Activated CD4-positive, alpha-beta T cell treated with anti-CD3 and anti-CD28 coated beads for 24 hours (primary cell): ENCODE results near the gene PFKFB4.

Experiments used
- DNase-seq, 2 donors: peaks; one replicate each; pipeline ENCODE4 v3.0.0-alpha.2; 2020; ENCODE audit warnings: low read depth in 2 of 2

Gene PFKFB4

DNA sequence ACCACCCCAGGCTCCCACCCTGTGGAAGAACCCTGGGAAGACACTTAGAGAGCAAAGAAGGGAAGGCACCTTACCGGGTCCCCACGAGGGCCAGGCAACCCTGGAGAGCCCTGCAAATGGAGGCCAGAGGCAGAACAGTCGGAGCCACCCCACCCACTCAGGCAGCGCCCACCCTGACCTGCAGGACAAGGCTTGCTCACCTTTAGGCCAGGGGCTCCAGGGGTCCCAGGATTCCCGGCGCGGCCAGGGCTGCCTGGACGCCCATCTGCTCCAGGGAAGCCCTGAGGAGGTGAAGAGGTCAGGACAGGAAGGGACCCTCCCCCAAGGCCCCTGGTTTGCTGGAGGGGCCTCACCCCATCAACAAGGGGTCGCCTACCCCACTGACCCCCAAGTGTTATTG is 28.2 kb upstream of the PFKFB4 start:
- no peak for DNase-seq

DNA sequence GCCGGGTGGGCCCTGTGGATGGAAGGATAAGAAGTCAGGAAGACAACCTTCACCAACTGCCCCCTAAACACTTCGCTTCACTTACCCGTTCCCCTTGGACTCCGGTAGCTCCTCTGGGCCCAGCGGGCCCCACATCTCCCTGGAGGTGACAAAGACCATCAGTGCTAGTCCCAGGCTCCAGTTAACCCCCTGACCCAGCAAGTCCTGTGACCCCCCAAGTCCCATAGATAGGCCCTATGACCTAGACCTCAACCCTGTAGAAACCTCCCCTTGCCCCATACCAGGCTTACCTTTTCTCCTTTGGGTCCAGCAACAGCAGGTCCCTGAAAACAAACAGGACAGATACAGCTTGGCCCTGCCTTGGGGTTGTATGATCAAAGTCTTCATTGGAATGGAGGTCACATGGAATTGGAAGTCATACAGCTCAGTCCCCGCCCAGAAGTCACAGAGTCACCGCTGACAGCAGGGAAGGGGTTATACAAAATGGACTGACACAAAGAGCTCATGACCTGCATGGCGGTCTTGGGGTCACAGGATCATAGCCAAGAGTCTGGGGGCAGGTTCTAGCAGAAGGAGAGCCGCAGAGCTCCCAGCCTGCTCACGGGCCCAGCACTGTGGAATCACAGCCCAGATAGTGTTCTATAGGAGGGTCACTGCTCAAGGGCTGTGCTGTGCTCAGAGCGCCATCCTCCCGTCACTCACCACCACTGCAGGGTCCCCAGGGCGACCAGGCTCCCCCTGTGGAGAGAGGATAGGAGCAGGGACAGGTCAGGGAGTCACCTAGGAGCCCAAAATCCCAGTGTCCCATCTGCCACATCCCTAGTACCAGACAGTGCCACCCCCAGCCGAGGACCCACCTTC is 25.2 kb upstream of the PFKFB4 start:
- no peak for DNase-seq

DNA sequence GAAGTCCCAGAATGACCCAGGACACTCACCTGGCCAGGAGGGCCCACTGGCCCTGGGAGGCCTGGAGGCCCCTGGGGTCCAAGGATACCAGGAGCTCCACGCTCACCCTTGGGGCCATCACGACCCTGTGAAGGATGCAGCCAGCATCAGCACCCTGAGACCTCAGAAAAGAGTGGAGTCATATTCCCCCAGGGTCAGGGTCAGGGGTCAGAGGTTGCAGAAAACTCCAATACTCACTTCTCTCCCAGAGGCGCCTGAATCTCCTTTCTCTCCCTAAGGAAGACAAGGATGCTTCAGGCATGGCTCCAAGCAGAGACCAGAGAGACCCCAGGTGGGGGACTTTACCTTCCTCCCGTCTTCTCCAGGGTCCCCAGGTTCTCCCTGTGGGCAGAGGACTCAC is 20.0 kb upstream of the PFKFB4 start:
- no peak for DNase-seq

DNA sequence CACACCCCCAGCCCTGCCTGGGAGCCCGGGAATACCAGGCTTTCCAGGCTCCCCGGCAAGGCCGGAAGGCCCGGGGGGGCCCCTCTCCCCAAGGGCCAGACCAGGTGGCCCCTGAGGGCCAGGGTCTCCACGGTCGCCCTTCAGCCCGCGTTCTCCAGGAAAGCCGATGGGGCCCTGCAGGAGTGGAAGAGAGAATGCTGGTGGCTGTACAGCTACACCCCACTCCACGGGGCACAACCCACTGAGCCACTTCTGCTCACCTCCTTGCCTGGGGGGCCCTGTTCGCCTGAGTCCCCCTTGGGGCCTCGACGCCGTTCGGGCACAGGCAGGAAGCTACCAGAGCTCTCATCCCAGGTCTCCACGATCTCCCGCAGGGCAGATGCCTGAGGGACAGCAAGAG is 18.8 kb upstream of the PFKFB4 start:
- no peak for DNase-seq

DNA sequence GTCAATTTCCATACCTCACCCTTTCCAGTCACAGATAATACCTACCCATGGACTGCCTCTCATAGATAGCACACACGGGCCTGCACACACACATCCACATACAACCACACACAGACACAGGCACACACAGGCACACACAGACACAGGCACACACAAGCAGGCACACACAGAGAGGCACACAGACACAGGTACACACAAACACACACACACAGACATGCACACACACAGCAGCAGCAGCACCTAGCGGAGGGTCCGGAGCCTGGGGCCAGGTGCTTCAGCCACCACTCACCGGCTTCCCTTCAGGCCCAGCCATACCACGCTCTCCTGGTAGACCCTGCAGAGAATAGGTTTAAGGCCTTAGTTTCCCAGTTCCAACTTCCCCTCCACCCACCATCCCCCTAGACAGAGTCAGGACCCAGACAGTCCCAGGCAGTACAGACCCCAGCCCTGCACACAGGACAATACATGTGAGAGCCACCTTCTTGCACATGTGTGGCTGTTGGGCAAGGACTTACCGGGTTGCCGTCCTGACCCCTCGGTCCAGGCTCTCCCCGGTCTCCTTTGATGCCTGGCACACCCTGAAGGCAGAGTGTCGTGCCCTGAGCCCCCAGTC is 17.5 kb upstream of the PFKFB4 start:
- no peak for DNase-seq

DNA sequence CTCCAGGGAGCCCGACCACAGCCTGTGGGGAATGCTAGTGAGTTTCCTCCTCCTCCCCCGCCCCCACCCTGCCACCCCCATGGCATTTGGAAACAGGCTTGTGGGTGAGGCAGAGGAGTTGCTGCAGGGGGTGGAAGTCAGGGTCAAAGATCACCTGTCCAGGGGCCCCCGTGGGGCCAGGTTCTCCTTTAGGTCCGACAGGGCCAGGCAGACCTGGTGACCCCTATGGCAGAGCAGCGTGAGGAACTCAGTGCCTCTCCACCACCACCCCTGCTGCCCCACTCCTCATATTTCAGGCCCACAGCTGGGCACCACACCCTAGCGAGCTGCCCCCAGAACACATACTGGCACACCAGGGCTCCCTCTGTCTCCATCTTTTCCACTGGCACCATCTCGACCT is 15.9 kb upstream of the PFKFB4 start:
- DNase-seq: no peak

DNA sequence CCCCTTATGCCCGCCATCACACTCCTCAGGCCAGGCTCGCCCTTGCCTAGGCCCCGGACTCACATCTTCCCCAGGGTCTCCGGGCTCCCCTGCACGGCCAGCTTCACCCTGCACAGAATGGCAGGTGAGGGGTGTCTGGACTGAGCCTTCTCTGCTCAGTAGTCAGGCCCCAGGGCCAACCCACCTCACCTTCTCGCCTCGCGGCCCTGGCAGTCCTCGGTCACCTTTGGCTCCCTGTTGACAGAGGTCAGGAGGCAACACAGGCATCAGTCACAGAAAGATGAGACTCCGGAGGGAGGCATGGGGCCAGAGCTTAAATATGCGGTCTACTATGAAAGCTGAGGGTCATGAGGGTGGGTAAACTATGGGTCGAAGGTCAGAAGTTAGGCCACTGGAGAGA is 15.3 kb upstream of the PFKFB4 start:
- DNase-seq: no peak

DNA sequence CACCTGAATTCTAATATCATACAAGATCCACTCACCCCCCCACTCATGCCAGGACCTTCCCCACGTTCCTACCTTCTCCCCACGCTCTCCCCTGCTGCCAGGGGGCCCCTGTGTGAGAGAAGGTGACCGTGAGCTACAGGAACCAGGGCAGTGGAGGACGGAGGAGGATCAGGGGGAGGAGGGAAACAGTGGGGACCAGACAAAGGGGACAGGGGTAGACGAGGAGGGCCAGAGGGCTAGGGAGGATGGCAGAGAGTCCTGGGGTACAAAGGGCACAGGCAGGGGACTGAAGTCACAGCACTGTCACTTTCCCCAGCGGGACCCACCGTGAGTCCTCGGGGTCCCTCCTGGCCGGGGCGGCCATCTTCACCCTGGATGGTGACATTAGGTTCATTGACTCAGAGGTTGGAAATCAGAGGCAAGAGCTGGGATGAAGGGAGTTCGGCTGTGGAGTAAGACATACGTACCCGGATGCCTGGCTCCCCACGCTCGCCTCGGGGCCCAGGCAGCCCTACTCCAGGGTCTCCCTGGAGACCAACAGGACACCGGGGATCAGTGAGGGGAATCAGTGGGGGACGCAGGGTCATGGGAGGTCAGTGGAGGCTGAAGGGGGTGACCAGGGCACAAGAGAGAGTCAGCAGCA is 13.3 kb upstream of the PFKFB4 start:
- DNase-seq: no peak

DNA sequence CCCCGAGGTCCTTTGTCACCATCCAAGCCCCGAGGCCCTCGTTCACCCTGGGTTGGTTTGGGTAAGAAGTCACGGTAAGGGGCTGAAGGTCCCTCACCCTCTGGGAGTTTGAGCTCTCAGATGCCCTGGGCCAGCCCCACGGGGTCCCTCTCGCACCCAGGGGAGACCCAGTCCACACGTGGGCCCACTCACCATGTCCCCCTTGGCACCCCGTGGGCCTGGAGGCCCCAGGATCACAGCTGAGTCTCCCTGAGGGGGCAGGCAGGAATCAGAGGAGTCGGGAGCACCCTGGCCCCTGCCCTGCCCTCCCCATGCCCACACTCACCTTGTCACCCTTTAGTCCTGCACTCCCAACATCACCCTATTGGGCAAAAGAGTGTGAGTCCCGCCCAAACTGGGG is 12.8 kb upstream of the PFKFB4 start:
- DNase-seq: no peak

DNA sequence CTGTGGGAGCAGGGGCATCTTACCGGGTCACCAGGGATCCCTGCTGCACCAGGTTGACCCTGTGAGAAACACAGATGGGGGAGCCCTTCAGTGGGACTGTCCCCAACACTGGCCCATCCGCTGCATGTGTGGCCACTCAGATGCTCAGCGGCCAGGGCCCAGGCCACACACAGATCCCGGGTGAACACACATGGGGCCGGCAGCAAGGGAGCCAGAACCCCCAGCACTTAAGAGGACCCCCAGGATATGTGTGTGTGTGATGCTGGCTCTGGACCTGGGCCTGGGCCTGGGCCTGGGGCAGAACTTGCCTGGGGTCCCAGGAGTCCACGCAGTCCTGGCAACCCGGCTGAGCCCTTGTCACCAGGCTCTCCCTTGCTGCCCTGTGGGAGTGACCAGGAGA is 11.9 kb upstream of the PFKFB4 start:
- no peak for DNase-seq

DNA sequence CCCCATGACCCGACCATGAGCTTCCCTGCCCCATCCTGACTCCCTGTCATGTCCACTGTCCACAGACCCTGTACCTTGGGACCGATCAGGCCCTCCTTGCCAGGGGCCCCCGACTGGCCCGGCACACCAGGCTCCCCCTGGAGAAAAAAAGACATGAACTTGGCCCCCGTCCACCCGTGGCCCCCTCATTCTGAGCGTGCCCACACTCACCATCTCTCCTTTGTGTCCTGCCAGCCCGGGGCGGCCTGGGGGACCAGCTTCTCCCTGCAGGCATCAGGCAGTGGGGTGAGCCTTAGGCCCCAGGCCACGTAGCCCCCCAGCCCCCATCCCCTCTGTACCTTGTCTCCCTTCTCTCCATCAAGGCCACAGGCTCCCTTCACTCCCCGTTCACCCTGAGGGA is 10.9 kb upstream of the PFKFB4 start:
- DNase-seq: no peak

DNA sequence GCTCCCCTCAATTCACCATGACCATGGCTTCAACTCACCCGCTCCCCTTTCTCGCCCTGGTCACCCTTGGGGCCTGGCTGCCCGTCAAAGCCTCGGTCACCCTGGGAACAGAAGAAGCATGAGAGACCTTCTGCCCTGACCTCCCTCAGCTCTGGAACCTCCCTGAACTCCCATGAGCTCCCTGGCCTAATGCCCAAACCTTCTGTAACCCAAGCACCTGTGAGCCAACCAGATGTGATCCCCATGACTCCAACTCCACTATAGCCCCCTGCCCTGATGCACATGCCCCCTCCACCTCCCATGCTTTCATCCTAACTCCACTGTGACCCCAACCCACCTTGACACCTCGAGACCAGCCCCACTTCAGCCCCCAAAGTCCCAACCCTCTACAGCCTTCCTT is 10.5 kb upstream of the PFKFB4 start:
- DNase-seq: no peak

DNA sequence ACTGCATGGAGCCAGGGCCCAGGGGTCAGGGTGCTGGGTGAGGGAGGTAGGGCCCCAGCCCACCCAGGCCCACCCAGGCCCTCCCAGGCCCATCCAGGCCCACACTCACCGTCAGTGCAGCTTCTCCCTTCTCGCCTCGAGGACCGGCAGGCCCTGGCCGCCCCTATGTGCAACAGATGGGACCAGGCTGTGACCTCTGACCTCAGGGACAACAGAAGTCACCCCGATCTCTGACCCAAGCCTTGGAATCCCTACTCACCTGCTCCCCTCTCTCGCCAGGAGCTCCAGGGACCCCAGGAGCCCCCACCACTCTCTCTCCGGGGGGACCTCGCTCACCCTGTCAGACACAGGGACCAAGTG is 9.8 kb upstream of the PFKFB4 start:
- DNase-seq: no peak

DNA sequence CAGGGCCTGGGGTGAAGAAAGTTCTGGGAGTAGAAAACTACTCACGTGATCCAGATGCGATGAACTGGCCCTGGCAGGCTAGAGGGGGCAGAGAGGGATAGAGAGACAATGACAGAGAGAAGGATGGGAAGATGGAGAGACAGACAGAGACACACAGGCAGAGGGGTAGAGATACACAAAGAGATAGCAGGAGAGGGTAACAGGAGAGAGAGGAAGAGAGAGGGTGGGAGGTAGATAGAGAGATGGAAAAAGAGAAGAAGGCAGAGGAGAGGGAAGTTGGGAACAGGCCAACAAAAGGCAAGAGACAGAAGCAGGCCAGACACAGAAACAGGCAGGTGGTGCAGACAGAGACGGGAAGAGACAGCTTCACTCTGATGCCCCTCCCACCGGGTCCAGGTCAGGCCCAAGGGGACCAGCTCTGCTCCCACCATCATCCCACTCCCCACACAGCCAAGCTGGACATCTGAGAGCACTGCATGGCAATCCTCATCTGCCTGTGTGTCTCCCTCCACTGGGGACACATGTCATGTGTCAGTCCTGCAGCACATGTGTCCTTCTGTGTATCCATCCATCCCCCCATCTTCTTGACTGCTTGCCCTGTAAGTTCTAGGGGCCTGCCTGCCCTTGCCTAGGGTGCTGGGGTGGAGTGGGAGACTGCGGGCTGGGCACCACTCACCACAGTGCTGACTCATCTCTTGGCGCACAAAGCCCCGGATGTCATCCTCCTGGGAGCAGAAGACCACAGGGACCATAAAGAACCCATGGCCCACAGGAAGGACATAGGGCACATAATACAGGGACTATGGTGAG is 9.2 kb upstream of the PFKFB4 start:
- no peak for DNase-seq

DNA sequence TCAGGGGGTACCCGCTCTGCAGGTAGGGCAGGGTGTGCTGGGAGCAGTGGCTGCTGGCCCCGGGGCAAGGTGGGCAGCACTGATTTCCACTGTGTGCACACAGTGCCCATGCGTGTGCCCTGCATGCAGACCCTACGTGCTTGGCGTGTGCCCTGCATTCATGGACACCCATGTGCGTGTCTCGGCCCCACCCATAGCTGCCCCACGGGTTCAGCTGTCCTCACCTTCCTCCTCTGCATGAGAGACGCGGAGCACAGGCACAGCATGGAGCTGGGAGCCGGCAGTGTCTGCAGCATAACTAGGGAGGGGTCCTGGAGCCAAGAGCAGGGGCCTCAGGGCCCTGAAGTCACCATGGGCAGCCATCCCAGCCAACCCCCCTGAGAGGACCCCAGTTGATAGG is 8.6 kb upstream of the PFKFB4 start:
- no peak for DNase-seq

DNA sequence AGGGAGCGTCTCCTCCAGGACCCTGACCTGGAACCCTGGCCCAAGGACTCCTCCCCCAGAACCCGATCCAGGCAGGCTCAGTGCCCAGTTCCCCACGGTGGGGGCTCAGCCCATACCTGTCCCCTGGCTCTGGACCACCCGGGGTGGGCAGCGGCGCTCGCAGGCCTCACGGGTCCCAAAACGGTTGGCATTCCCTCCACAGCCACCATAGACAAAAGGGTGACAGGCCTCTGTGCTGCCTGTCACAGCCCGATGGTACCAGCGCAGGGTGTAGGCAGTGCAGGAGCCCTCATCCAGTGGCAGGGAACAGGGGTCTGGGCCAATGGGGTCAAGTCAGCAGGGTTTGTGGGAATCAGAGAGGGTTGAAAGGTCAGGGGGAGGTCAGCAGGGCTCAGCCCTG is 8.1 kb upstream of the PFKFB4 start:
- DNase-seq: no peak

DNA sequence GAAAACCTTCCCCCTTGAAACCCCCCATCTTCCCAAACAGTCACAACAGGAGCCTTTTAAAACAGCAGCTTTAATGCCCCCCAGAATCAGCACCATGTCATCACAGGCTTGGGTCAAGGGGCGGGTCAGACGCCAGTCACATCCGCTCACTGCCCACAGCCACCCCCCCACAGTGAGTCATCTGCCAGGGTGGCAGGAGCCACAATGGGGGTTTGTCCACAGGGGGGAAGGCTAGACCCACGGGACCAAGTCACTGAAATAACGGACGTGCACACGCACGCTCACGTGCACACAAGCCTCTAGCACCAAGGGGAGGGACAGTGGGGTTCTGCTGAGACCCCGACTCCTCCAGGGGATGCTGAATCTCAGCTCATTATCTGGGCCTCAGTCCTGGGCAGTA is 7.4 kb upstream of the PFKFB4 start:
- DNase-seq: no peak

DNA sequence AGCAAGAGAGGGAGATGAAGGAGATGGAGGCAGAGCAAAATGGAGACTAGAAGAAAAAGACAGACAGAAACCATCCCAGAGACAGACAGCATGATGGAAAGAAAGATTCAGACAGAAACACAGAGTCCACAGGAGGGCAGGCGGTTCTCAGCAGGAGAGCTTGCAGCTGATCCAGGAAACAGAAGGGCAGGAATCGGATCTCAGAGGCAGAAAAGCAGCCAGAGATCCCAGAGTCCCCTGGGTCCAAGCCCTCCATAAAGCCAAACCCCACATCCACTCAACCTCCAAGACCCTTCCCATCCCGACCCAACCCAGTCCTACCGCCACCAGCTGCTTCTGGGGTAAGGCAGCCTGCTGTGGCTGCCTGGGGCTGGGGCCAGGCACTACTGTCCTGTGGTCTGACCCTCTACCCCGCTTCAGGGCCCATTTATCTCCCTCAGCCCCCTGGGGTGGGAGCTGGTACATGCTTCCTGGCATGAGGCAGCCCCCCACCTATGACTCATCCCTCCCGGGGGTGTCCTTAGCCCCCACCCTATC is 6.8 kb upstream of the PFKFB4 start, which contains the start of gene UCN2:
UCN2 (minus strand) TSS at position 400 of the 537 bp plus-strand sequence. CDS start 657 bp downstream, outside the sequence.
- no peak for DNase-seq

DNA sequence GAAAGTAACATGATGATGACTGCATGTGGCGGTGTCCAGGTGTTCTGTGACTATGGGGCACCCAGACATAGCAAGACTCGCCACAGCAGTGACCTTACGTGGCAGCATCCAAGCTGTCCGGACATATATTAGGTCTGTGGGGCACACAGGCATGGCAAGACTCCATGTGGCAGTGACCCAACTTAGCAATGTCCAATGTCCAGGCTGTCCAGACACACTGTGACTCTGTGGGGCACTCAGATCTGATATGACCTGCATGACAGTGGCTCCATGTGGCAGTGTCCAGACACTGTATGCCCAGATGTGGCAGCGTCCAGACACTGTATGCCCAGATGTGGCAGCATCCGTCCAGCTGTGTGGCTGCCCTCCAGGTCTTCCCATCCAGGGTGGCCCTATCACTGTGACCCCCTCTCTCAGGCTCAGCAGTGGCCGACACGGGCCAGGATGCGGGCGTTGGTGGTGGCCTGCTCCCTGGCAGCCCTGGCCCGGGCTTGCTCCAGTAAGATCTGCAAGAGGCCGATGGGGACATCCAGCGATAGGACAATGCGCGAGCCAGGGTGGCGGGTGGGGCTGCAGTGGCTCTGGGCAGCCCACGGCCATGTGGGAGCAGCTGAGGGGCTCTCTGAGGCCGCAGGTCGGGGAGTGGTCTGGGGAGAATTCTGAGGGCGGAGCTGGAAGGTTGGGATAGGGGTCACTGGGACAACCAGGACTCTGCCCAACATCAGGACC is 5.9 kb upstream of the PFKFB4 start:
- DNase-seq: no peak

DNA sequence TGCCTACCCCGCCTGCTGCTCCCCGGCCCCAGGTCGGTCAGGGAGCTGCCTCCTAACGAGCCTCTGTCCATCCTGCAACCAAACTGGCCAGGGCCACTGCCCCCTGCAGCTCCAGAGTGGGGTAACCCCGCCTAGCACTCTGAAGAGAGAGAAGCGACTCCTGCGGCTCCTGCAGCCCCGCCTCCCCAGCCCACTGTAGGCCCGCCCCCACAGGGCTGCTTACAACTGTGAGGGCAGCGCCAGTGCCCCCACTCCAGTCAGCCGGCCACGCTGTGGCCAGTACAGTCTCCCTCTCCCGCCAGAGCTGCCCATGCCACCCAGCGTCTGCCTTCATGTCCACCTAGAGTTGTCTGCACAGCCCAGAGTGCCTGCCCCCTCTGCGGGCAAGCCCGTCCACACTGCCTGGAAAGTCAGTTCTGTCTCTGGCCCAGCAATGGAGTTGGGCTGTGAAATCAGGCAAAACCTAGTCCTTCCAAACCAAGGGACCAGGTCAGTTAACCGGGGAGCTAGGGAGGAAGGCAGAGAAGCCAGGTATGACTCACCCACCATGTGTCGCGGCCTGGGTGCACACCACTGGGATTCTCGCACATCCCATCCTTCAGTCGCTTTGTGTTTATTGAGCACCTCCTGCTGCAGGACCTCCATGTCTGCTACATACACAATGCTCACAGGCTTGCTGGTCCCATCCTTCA is 4.6 kb upstream of the PFKFB4 start:
- no peak for DNase-seq

DNA sequence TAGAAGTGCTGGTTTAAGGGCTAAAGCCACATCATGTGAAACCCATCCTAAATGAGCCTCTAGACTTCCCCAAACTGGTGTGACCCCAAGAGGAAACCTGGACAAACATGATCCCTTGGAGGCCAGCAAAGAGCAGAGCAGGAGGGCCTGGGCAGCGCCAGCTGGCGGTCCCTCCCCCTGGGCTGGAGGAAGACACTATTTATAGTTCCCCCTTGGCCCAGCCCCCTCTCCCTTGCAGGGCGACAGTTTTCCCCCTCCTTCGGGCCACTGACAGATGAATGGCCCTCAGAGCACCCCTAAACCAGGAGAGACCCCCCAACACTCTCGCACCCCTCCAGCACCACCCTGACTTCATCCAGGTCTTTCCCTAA is 4.0 kb upstream of the PFKFB4 start:
- no peak for DNase-seq
